ENCODE data around the gene ITGB4. TPM values are rescaled to one million over a fixed set of nuclear protein-coding genes. Genes with fewer than 3 reads are reported as not detected.

The ITGB4 gene
- total and polyA plus RNA-seq, 5 donors = 12.7 to 29.7 (median 20.3) TPM

GRCh38 chr17:75806822-75807500 is 85.7 kb downstream of the ITGB4 start:
- Histone ChIP-seq H3K9me3 (ENCODE audit: control insufficient read depth, low read length) (no peaks in the 10 kb centered on the region), H3K4me3 (ENCODE audit: low read length) (no peak overlapping the region), H3K27me3 (ENCODE audit: control insufficient read depth, insufficient read depth) (no peaks in the 10 kb centered on the region), H3K4me1 (ENCODE audit: control insufficient read depth, insufficient read depth, low read length) (peaks cover 12% of the 10 kb centered on the region), H3K27ac (ENCODE audit: low read length) (no peak overlapping the region)
- DNase-seq (peak in 1 of 3 donors; percentile 61), ATAC-seq (peak; percentile 20 to 36)
- WGBS = 81% methylated on average over 4 of the region's 4 CpGs
- intact Hi-C loops (cut with DNase I) = no loop called here

Small RNA genes lying within 50 kb of the gene (microRNA-seq; reads per million reads assigned to microRNA genes)
- gene MIR4738 = 0 to 2.1 reads per million in 2 donors

Other genes starting within 250 kb of the ITGB4 start
- 10 to 100 TPM; 38.0 to 50.4 (median 46.4) TPM for gene CASKIN2, start 205.9 kb upstream of the ITGB4 start, total RNA-seq
- 25.9 TPM for gene CASKIN2, start 205.9 kb upstream of the ITGB4 start, polyA plus RNA-seq
- gene TSEN54, start 204.9 kb upstream of the ITGB4 start, total RNA-seq = 1 to 10 TPM; 5.9 to 7.1 (median 6.8) TPM
- gene TSEN54, start 204.9 kb upstream of the ITGB4 start, polyA plus RNA-seq = 9.6 TPM
- 10 to 100 TPM in 1 of 4 donors, 1 to 10 TPM in 3; 5.7 to 10.4 (median 7.6) TPM for gene LLGL2, start 195.8 kb upstream of the ITGB4 start, total RNA-seq
- 8.6 TPM for gene LLGL2, start 195.8 kb upstream of the ITGB4 start, polyA plus RNA-seq
- gene MYO15B, start 133.7 kb upstream of the ITGB4 start, total RNA-seq = 100 to 1,000 TPM in 1 of 4 donors, 10 to 100 TPM in 3; 75.8 to 131 (median 93.4) TPM
- 70.9 TPM for gene MYO15B, start 133.7 kb upstream of the ITGB4 start, polyA plus RNA-seq
- gene SMIM5, start 88.0 kb upstream of the ITGB4 start, total RNA-seq = 10 to 100 TPM in 2 of 4 donors, 1 to 10 TPM in 2; 6.9 to 12.2 (median 9.6) TPM
- 13.5 TPM for gene SMIM5, start 88.0 kb upstream of the ITGB4 start, polyA plus RNA-seq
- 10 to 100 TPM in 3 of 4 donors, 1 to 10 TPM in 1; 7.9 to 19.9 (median 14.8) TPM for gene RECQL5, start 54.3 kb upstream of the ITGB4 start, total RNA-seq
- 13.5 TPM for gene RECQL5, start 54.3 kb upstream of the ITGB4 start, polyA plus RNA-seq
- gene SAP30BP, start 54.1 kb upstream of the ITGB4 start, total RNA-seq = 10 to 100 TPM; 51.0 to 66.5 (median 56.3) TPM
- gene SAP30BP, start 54.1 kb upstream of the ITGB4 start, polyA plus RNA-seq = 58.5 TPM
- 10 to 100 TPM; 15.9 to 19.5 (median 17.3) TPM for gene GALK1, start 43.7 kb downstream of the ITGB4 start, total RNA-seq
- 22.6 TPM for gene GALK1, start 43.7 kb downstream of the ITGB4 start, polyA plus RNA-seq
- 10 to 100 TPM; 18.2 to 22.5 (median 19.9) TPM for gene UNK, start 63.3 kb downstream of the ITGB4 start, total RNA-seq
- 20.8 TPM for gene UNK, start 63.3 kb downstream of the ITGB4 start, polyA plus RNA-seq
- 10 to 100 TPM; 12.6 to 30.4 (median 27.4) TPM for gene UNC13D, start 122.9 kb downstream of the ITGB4 start, total RNA-seq
- gene UNC13D, start 122.9 kb downstream of the ITGB4 start, polyA plus RNA-seq = 18.8 TPM
- gene WBP2, start 133.9 kb downstream of the ITGB4 start, total RNA-seq = 100 to 1,000 TPM; 112 to 128 (median 118) TPM
- gene WBP2, start 133.9 kb downstream of the ITGB4 start, polyA plus RNA-seq = 109 TPM
- 10 to 100 TPM; 24.1 to 25.9 (median 25.3) TPM for gene TRIM47, start 157.1 kb downstream of the ITGB4 start, total RNA-seq
- gene TRIM47, start 157.1 kb downstream of the ITGB4 start, polyA plus RNA-seq = 19.2 TPM
- gene TRIM65, start 175.5 kb downstream of the ITGB4 start, total RNA-seq = 10 to 100 TPM in 1 of 4 donors, 1 to 10 TPM in 3; 5.7 to 10.7 (median 7.7) TPM
- 7.9 TPM for gene TRIM65, start 175.5 kb downstream of the ITGB4 start, polyA plus RNA-seq
- gene MRPL38, start 183.4 kb downstream of the ITGB4 start, total RNA-seq = 10 to 100 TPM; 64.1 to 94.2 (median 83.8) TPM
- gene MRPL38, start 183.4 kb downstream of the ITGB4 start, polyA plus RNA-seq = 57.9 TPM
- gene FBF1, start 219.6 kb downstream of the ITGB4 start, total RNA-seq = 1 to 10 TPM; 4.8 to 5.5 (median 5.1) TPM
- 5.0 TPM for gene FBF1, start 219.6 kb downstream of the ITGB4 start, polyA plus RNA-seq